OCI-LY3 (cell line): Measurements from ENCODE around the gene CALHM2.

Source experiments
- H2AFZ ChIP-seq: fragments of 200-600, 300-600 bp; shearing (Covaris generic); 2 replicates; pipeline ENCODE4 v1.6.0; 2014; ENCODE audit warnings: antibody characterized with exemption, low read depth, low read length
- H3K27ac ChIP-seq: fragments of 200-600, 300-600 bp; sonication (generic); 2 replicates; pipeline ENCODE4 v1.5.1; 2014; ENCODE audit warnings: mild to moderate bottlenecking, low read length, moderate library complexity, mixed read lengths
- H3K27me3 ChIP-seq: fragments of 200-600, 300-600 bp; sonication (generic); 2 replicates; pipeline ENCODE4 v1.6.1; 2014; ENCODE audit warnings: low read depth, low read length, mixed read lengths
- H3K36me3 ChIP-seq: fragments of 200-600, 300-600 bp; sonication (generic); replicated peaks from 2 replicates; pipeline ENCODE3; 2014; ENCODE audit warnings: low read depth, low read length, mixed read lengths
- H3K4me1 ChIP-seq: fragments of 300-600, 200-600 bp; sonication (generic); 2 replicates; pipeline ENCODE4 v1.6.1; 2014; ENCODE audit warnings: low read length, mixed read lengths
- H3K4me2 ChIP-seq: fragments of 200-600, 300-600 bp; sonication (generic); 2 replicates; pipeline ENCODE4 v1.6.1; 2014; ENCODE audit warnings: low read length, mixed read lengths
- H3K4me3 ChIP-seq: fragments of 300-600, 200-600 bp; sonication (generic); 2 replicates; pipeline ENCODE4 v1.5.1; 2014; ENCODE audit warnings: antibody characterized with exemption, mild to moderate bottlenecking, low read length, moderate library complexity
- H3K79me2 ChIP-seq: fragments of 300-600, 200-600 bp; shearing (Covaris generic); 2 replicates; pipeline ENCODE4 v1.6.1; 2014; ENCODE audit warnings: mild to moderate bottlenecking, low read length, mixed read lengths
- H3K9ac ChIP-seq: fragments of 300-600, 200-600 bp; shearing (Covaris generic); 2 replicates; pipeline ENCODE4 v1.6.0; 2014; ENCODE audit warnings: mild to moderate bottlenecking, low read length, moderate library complexity
- H3K9me3 ChIP-seq: fragments of 200-600, 300-600 bp; shearing (Covaris generic); 2 replicates; pipeline ENCODE4 v1.6.1; 2014; ENCODE audit warnings: low read length, mixed read lengths; ENCODE audit not compliant: insufficient read depth
- H4K20me1 ChIP-seq: fragments of 200-600, 300-600 bp; sonication (generic); 2 replicates; pipeline ENCODE4 v1.6.1; 2016; ENCODE audit warnings: low read length, mixed read lengths; ENCODE audit not compliant: insufficient read depth
- EZH2phosphoT487 ChIP-seq: fragments of 200-600 bp; shearing (Covaris generic); IDR thresholded peaks from 2 replicates; pipeline ENCODE4 v1.6.1; 2018; ENCODE audit warnings: antibody characterized with exemption, mixed run types, low read depth
- TF ChIP-seq, protein P1 (sequence below): fragments of 200-600, 300-600 bp; sonication (generic); IDR thresholded peaks from 2 replicates; pipeline ENCODE4 v1.5.1; 2014; ENCODE audit warnings: antibody characterized with exemption, low read length, low read depth

CALHM2 gene

DNA sequence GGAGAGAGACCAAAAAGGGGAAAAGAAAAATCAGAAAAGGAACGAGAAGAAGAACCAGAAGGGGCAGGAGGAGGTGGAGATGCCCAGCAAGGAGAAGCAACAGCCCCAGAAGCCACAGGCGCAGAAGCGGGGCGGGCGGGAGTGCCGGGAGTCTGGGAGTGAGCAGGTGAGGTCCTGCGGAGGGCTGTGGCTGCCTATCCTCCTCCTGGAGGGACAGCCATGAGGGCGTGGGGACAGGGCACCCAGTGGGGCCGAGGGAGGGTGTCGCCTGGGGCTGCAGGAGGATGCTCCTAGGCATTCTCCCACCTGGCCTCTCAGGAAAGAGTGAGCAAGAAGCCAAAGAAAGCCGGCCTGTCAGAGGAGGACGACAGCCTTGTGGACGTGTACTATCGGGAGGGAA lies 11.8 kb downstream of the CALHM2 start:
- Histone ChIP-seq H2AFZ (no peak overlapping the region), H3K9me3 (no peaks in the 10 kb centered on the region), H3K79me2 (no peaks in the 10 kb centered on the region), H3K4me3 (no peak overlapping the region), H3K27me3 (no peaks in the 10 kb centered on the region), H3K27ac (no peak overlapping the region), H3K9ac (no peak overlapping the region), H3K4me2 (no peak overlapping the region), H4K20me1 (no peaks in the 10 kb centered on the region), H3K36me3 (peaks cover 12% of the 10 kb centered on the region), H3K4me1 (no peaks in the 10 kb centered on the region)
- no peak for TF ChIP-seq EZH2phosphoT487
- TF ChIP-seq, protein P1, sequence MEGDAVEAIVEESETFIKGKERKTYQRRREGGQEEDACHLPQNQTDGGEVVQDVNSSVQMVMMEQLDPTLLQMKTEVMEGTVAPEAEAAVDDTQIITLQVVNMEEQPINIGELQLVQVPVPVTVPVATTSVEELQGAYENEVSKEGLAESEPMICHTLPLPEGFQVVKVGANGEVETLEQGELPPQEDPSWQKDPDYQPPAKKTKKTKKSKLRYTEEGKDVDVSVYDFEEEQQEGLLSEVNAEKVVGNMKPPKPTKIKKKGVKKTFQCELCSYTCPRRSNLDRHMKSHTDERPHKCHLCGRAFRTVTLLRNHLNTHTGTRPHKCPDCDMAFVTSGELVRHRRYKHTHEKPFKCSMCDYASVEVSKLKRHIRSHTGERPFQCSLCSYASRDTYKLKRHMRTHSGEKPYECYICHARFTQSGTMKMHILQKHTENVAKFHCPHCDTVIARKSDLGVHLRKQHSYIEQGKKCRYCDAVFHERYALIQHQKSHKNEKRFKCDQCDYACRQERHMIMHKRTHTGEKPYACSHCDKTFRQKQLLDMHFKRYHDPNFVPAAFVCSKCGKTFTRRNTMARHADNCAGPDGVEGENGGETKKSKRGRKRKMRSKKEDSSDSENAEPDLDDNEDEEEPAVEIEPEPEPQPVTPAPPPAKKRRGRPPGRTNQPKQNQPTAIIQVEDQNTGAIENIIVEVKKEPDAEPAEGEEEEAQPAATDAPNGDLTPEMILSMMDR, result no peak

- H3K27ac ChIP-seq, result no peak overlapping the region
- TF ChIP-seq, protein P1, result no peak
- H4K20me1 ChIP-seq, result no peaks in the 10 kb centered on the region
- no peak overlapping the region for H3K9ac ChIP-seq
- no peak overlapping the region for H3K4me3 ChIP-seq
- no peaks in the 10 kb centered on the region for H3K4me1 ChIP-seq
- no peak overlapping the region for H3K4me2 ChIP-seq
- H3K9me3 ChIP-seq, result no peaks in the 10 kb centered on the region
- no peak overlapping the region for H2AFZ ChIP-seq
- H3K27me3 ChIP-seq, result no peaks in the 10 kb centered on the region
- peaks cover 7% of the 10 kb centered on the region for H3K36me3 ChIP-seq
- no peaks in the 10 kb centered on the region for H3K79me2 ChIP-seq
Observed at GRCh38 chr10:103439776-103440175, 12.4 kb downstream of the CALHM2 start.

- Histone ChIP-seq H2AFZ (no peak overlapping the region), H3K36me3 (peaks cover 17% of the 10 kb centered on the region)
Observed at GRCh38 chr10:103433858-103434257, 18.3 kb downstream of the CALHM2 start.

GRCh38 chr10:103431902-103432301 lies 20.3 kb downstream of the CALHM2 start:
- H3K4me3 ChIP-seq, result no peak overlapping the region
- TF ChIP-seq, protein P1, result no peak
- TF ChIP-seq EZH2phosphoT487, result no peak
- no peak overlapping the region for H2AFZ ChIP-seq
- peaks cover 28% of the 10 kb centered on the region for H3K36me3 ChIP-seq
- H4K20me1 ChIP-seq, result no peaks in the 10 kb centered on the region
- H3K27me3 ChIP-seq, result no peaks in the 10 kb centered on the region
- H3K4me2 ChIP-seq, result no peak overlapping the region
- H3K4me1 ChIP-seq, result no peaks in the 10 kb centered on the region
- H3K27ac ChIP-seq, result no peak overlapping the region
- H3K9ac ChIP-seq, result no peak overlapping the region
- H3K79me2 ChIP-seq, result no peaks in the 10 kb centered on the region
- no peaks in the 10 kb centered on the region for H3K9me3 ChIP-seq

More at GRCh38 chr10:103433858-103434257, 18.3 kb downstream of the CALHM2 start:
- Histone ChIP-seq H3K27me3 (no peaks in the 10 kb centered on the region), H3K9me3 (no peaks in the 10 kb centered on the region), H3K27ac (no peak overlapping the region), H3K9ac (no peak overlapping the region), H3K79me2 (no peaks in the 10 kb centered on the region), H4K20me1 (no peaks in the 10 kb centered on the region), H3K4me3 (no peak overlapping the region), H3K4me2 (no peak overlapping the region), H3K4me1 (no peaks in the 10 kb centered on the region)
- TF ChIP-seq EZH2phosphoT487, result no peak

DNA sequence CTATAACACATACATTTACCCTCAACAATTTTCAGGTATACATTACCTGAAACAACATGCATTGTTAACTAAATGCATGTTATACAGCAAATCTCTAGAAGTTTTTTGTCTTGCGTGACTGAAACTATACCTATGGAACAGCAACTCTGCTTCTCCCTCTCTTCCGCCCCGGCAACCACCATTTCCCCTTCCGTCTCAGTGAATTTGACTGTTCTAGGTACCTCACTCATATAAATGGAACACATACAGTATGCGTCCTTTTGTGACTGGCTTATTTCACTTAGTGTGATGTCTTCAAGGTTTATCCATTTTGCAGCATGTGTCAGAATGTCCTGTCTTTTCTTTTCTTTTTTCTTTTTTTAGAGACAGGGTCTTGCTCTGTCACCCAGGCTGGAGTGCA lies 22.5 kb downstream of the CALHM2 start:
- Histone ChIP-seq H3K36me3 (peaks cover 33% of the 10 kb centered on the region), H3K9me3 (no peaks in the 10 kb centered on the region), H2AFZ (no peak overlapping the region), H3K4me2 (no peak overlapping the region), H3K4me1 (no peaks in the 10 kb centered on the region), H3K27ac (no peak overlapping the region), H3K27me3 (no peaks in the 10 kb centered on the region), H3K4me3 (no peak overlapping the region), H3K79me2 (no peaks in the 10 kb centered on the region), H4K20me1 (no peaks in the 10 kb centered on the region), H3K9ac (no peak overlapping the region)
- TF ChIP-seq, protein P1, result no peak
- no peak for TF ChIP-seq EZH2phosphoT487
